Lung (tissue), 12 donors: ENCODE data around the gene DACT2. TPM values are rescaled to one million over a fixed set of nuclear protein-coding genes. Genes with fewer than 3 reads are reported as not detected.

Experiments
- ATAC-seq: fragments of 200-7000 bp; cut with Tn5 transposase; one replicate; pipeline ENCODE4 v1.9.1; 2020; ENCODE audit warnings: moderate number of reproducible peaks; ENCODE audit not compliant: insufficient read depth, low FRiP score
- DNase-seq, 3 donors: peaks; one replicate each; pipeline ENCODE4 v3.0.0-alpha.2; 2013 to 2017
- H3K27ac ChIP-seq, 2 donors: one replicate each; pipeline ENCODE4 v1.5.1; 2013; ENCODE audit warnings: mild to moderate bottlenecking in 2 of 2, moderate library complexity in 2 of 2, control low read depth in 1 of 2, inconsistent platforms in 1 of 2, low read depth in 1 of 2, low read length in 1 of 2
- H3K27me3 ChIP-seq, 3 donors: one replicate each; pipeline ENCODE4 v1.5.1; 2013; ENCODE audit warnings: low read length in 2 of 3; ENCODE audit not compliant: control insufficient read depth in 3 of 3, insufficient read depth in 3 of 3
- H3K36me3 ChIP-seq, 4 donors: one replicate each; pipeline ENCODE4 v1.5.1; 2013; ENCODE audit warnings: low read length in 4 of 4, mild to moderate bottlenecking in 1 of 4, moderate library complexity in 1 of 4; ENCODE audit not compliant: control insufficient read depth in 4 of 4, insufficient read depth in 4 of 4
- H3K4me1 ChIP-seq, 5 donors: one replicate each; pipeline ENCODE4 v1.5.1; 2013; ENCODE audit warnings: low read length in 5 of 5, mild to moderate bottlenecking in 2 of 5, moderate library complexity in 1 of 5; ENCODE audit not compliant: control insufficient read depth in 5 of 5, insufficient read depth in 5 of 5
- H3K4me3 ChIP-seq: one replicate; pipeline ENCODE4 v1.5.1; 2013; ENCODE audit warnings: mild to moderate bottlenecking, control low read depth, moderate library complexity
- H3K9ac ChIP-seq, 2 donors: one replicate each; pipeline ENCODE4 v1.5.1; 2013; ENCODE audit warnings: low read length in 2 of 2, control low read depth in 1 of 2; ENCODE audit not compliant: insufficient read depth in 1 of 2
- H3K9me3 ChIP-seq, 4 donors: one replicate each; pipeline ENCODE4 v1.5.1; 2013; ENCODE audit warnings: low read length in 3 of 4, mild to moderate bottlenecking in 1 of 4, moderate library complexity in 1 of 4; ENCODE audit not compliant: control insufficient read depth in 4 of 4, insufficient read depth in 3 of 4
- WGBS, 2 donors: extraction: QIAGEN DNeasy Blood & Tissue Kit; methylation state at CpG; one replicate each; pipeline ENCODE4 v1.1.7; 2013; 5-methylcytosine and 5-hydroxymethylcytosine counted together
- polyA plus RNA-seq, 2 donors: library from polyadenylated mRNA; stranded (reverse); fragments of 200-250 nt; gene quantifications; one replicate each; pipeline ENCODE4 v1.2.1, GENCODE V29; 2013
- total RNA-seq, 2 donors: library from RNA; depleted of rRNA in 1 of 2; stranded (reverse); fragments of >200 nt in 1 of 2; gene quantifications; one replicate each; pipeline ENCODE4 v1.2.1, GENCODE V29; 2014 to 2021
- TF ChIP-seq, protein P1 (sequence below): IDR thresholded peaks from 2 replicates; pipeline ENCODE4 v1.5.1; 2012; ENCODE audit warnings: mild to moderate bottlenecking; ENCODE audit errors: control extremely low read depth, extremely low read depth
- donor health status: control.
- donor health status: control.
- donor health status: Bipolar disorder and iron deficiency.
- donor health status: healthy.
- donor health status: DM: yes; HTN: yes; CAD: no.

Gene DACT2
- total and polyA plus RNA-seq, 4 donors, result 0.30 to 2.6 (median 1.7) TPM

GRCh38 chr6:168291450-168291849 lies 28.1 kb downstream of the DACT2 start:
- no peak overlapping the region for H3K27ac ChIP-seq
- H3K36me3 ChIP-seq, result no peaks in the 10 kb centered on the region
- no peak overlapping the region for H3K4me3 ChIP-seq
- no peaks in the 10 kb centered on the region for H3K27me3 ChIP-seq
- H3K9me3 ChIP-seq, result peaks cover 0 to 10% (median 0%) of the 10 kb centered on the region in 4 donors
- 79 to 88% methylated on average over 2 of the region's 2 CpGs for WGBS, 2 donors
- H3K4me1 ChIP-seq, result peaks cover 0 to 22% (median 0%) of the 10 kb centered on the region in 5 donors
- TF ChIP-seq, protein P1, sequence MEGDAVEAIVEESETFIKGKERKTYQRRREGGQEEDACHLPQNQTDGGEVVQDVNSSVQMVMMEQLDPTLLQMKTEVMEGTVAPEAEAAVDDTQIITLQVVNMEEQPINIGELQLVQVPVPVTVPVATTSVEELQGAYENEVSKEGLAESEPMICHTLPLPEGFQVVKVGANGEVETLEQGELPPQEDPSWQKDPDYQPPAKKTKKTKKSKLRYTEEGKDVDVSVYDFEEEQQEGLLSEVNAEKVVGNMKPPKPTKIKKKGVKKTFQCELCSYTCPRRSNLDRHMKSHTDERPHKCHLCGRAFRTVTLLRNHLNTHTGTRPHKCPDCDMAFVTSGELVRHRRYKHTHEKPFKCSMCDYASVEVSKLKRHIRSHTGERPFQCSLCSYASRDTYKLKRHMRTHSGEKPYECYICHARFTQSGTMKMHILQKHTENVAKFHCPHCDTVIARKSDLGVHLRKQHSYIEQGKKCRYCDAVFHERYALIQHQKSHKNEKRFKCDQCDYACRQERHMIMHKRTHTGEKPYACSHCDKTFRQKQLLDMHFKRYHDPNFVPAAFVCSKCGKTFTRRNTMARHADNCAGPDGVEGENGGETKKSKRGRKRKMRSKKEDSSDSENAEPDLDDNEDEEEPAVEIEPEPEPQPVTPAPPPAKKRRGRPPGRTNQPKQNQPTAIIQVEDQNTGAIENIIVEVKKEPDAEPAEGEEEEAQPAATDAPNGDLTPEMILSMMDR, result no peak
- no peak for ATAC-seq
- H3K9ac ChIP-seq, result no peak overlapping the region
- no peak for DNase-seq

- Histone ChIP-seq H3K9me3 (peaks cover 0 to 10% (median 0%) of the 10 kb centered on the region in 4 donors), H3K27me3 (no peaks in the 10 kb centered on the region), H3K9ac (no peak overlapping the region), H3K27ac (no peak overlapping the region), H3K4me3 (no peak overlapping the region), H3K36me3 (no peaks in the 10 kb centered on the region), H3K4me1 (peaks cover 0 to 22% (median 0%) of the 10 kb centered on the region in 5 donors)
- no peak for ATAC-seq
- TF ChIP-seq, protein P1, result no peak
- WGBS, 2 donors, result 88 to 94% methylated on average over 1 of the region's 1 CpG
- no peak for DNase-seq
Measured at GRCh38 chr6:168290095-168290494, 29.5 kb downstream of the DACT2 start.

DNA sequence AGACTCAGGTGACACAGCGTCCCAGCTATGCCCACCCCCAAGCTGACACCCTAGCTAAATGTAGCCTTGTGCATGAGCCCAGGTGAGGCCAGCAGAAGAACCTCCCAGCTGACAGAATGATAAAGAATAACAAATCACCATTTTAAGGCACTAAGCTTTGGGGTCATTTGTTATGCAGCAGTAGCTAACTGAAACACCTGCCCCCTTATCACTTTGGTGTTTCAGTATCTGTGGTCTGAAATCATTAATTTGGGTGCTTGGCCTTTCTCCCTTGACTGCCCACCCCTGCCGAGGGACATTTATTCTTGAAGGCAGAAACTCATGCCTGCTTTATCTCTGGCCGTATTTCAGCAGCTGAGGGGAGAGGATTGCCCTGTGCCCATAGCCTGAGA lies 30.0 kb downstream of the DACT2 start:
- 79 to 83% methylated on average over 3 of the region's 3 CpGs for WGBS, 2 donors

More for the DNA sequence above, 30.0 kb downstream of the DACT2 start:
- TF ChIP-seq, protein P1, result no peak
- no peak overlapping the region for H3K4me3 ChIP-seq
- no peak for ATAC-seq
- H3K36me3 ChIP-seq, result no peaks in the 10 kb centered on the region
- no peak for DNase-seq
- H3K27ac ChIP-seq, result no peak overlapping the region
- peaks cover 0 to 10% (median 0%) of the 10 kb centered on the region in 4 donors for H3K9me3 ChIP-seq
- no peaks in the 10 kb centered on the region for H3K27me3 ChIP-seq
- H3K4me1 ChIP-seq, result peaks cover 0 to 22% (median 0%) of the 10 kb centered on the region in 5 donors
- no peak overlapping the region for H3K9ac ChIP-seq
